Activated T-cell treated with anti-CD3 and anti-CD28 coated beads for 48 hours (primary cell): Measurements from ENCODE around the gene RPTOR.
A peak's percentile ranks its signal among the peaks of the same experiment; 100 is the strongest.
"Not testable (repeated sequence)": the region's sequence is repeated elsewhere in the genome, so short reads cannot be mapped to it uniquely, and the experiment has no call there.

Source experiments
- DNase-seq: peaks from one replicate; pipeline ENCODE4 v3.0.0-alpha.2; 2020; ENCODE audit warnings: low read depth

Gene RPTOR

GRCh38 chr17:80558046-80558445, 13.4 kb downstream of the RPTOR start:
- DNase-seq, result peak; percentile 30

- no peak for DNase-seq
Measured at GRCh38 chr17:80559825-80560251, 15.2 kb downstream of the RPTOR start.

GRCh38 chr17:80561541-80562114, 17.0 kb downstream of the RPTOR start:
- DNase-seq, result no peak

GRCh38 chr17:80564545-80564944, 19.9 kb downstream of the RPTOR start:
- DNase-seq, result no peak

GRCh38 chr17:80565343-80566053, 20.9 kb downstream of the RPTOR start:
- DNase-seq, result no peak

GRCh38 chr17:80566054-80566400, 21.4 kb downstream of the RPTOR start:
- DNase-seq, result no peak

- no peak for DNase-seq
Measured at GRCh38 chr17:80568246-80568645, 23.6 kb downstream of the RPTOR start.

- DNase-seq, result no peak
Measured at GRCh38 chr17:80569924-80570323, 25.3 kb downstream of the RPTOR start.

GRCh38 chr17:80573701-80574100, 29.1 kb downstream of the RPTOR start:
- no peak for DNase-seq

GRCh38 chr17:80574496-80574895, 29.9 kb downstream of the RPTOR start:
- DNase-seq, result no peak

- peak; percentile 88 for DNase-seq
Measured at GRCh38 chr17:80575057-80575875, 30.6 kb downstream of the RPTOR start.

GRCh38 chr17:80577876-80578570, 33.4 kb downstream of the RPTOR start:
- no peak for DNase-seq

- DNase-seq, result not testable (repeated sequence)
Measured at GRCh38 chr17:80578668-80579388, 34.2 kb downstream of the RPTOR start.

GRCh38 chr17:80582165-80582564, 37.5 kb downstream of the RPTOR start:
- no peak for DNase-seq

- DNase-seq, result no peak
Measured at GRCh38 chr17:80584176-80584905, 39.7 kb downstream of the RPTOR start.

GRCh38 chr17:80585890-80586845, 41.5 kb downstream of the RPTOR start:
- DNase-seq, result no peak

GRCh38 chr17:80586846-80587228, 42.2 kb downstream of the RPTOR start:
- no peak for DNase-seq

GRCh38 chr17:80588702-80589383, 44.2 kb downstream of the RPTOR start:
- DNase-seq, result no peak

- no peak for DNase-seq
Measured at GRCh38 chr17:80591788-80592187, 47.1 kb downstream of the RPTOR start.
